ENCODE results near the gene TBXA2R.
"Not testable (repeated sequence)": the region's sequence is repeated elsewhere in the genome, so short reads cannot be mapped to it uniquely, and the experiment has no call there.

TBXA2R gene

GRCh38 chr19:3639479-3639878, 32.8 kb upstream of the TBXA2R start:
- no peak for DNase-seq (ENCODE audit: low spot score)

- DNase-seq (ENCODE audit: low spot score) = no peak
Measured at GRCh38 chr19:3638208-3639193, 31.8 kb upstream of the TBXA2R start.

- DNase-seq (ENCODE audit: low spot score) = no peak
Measured at GRCh38 chr19:3637621-3638020, 30.9 kb upstream of the TBXA2R start.

GRCh38 chr19:3636962-3637361, 30.3 kb upstream of the TBXA2R start:
- no peak for DNase-seq (ENCODE audit: low spot score)

- DNase-seq (ENCODE audit: low spot score) = no peak
Measured at GRCh38 chr19:3636506-3636905, 29.8 kb upstream of the TBXA2R start.

- no peak for DNase-seq (ENCODE audit: low spot score)
Measured at GRCh38 chr19:3634496-3635045, 27.9 kb upstream of the TBXA2R start.

GRCh38 chr19:3633559-3633988, 26.9 kb upstream of the TBXA2R start:
- no peak for DNase-seq (ENCODE audit: low spot score)

- no peak for DNase-seq (ENCODE audit: low spot score)
Measured at GRCh38 chr19:3632739-3633558, 26.3 kb upstream of the TBXA2R start.

GRCh38 chr19:3632098-3632497, 25.4 kb upstream of the TBXA2R start:
- no peak for DNase-seq (ENCODE audit: low spot score)

- DNase-seq (ENCODE audit: low spot score) = no peak
Measured at GRCh38 chr19:3631053-3631861, 24.6 kb upstream of the TBXA2R start.

- DNase-seq (ENCODE audit: low spot score) = not testable (repeated sequence)
Measured at GRCh38 chr19:3628766-3629165, 22.1 kb upstream of the TBXA2R start.

- no peak for DNase-seq (ENCODE audit: low spot score)
Measured at GRCh38 chr19:3627351-3627723, 20.7 kb upstream of the TBXA2R start.

- DNase-seq (ENCODE audit: low spot score) = peak; percentile 98
Measured at GRCh38 chr19:3626473-3627350, 20.0 kb upstream of the TBXA2R start, which contains the start of gene CACTIN. CACTIN (minus strand) TSS chr19:3626790; CDS start chr19:3626762, 28 bp downstream.

GRCh38 chr19:3625996-3626472, 19.4 kb upstream of the TBXA2R start:
- peak; percentile 29 for DNase-seq (ENCODE audit: low spot score)

GRCh38 chr19:3623716-3624115, 17.0 kb upstream of the TBXA2R start:
- no peak for DNase-seq (ENCODE audit: low spot score)

GRCh38 chr19:3622224-3622623, 15.5 kb upstream of the TBXA2R start:
- DNase-seq (ENCODE audit: low spot score) = no peak

GRCh38 chr19:3621689-3622088, 15.0 kb upstream of the TBXA2R start:
- DNase-seq (ENCODE audit: low spot score) = no peak

- no peak for DNase-seq (ENCODE audit: low spot score)
Measured at GRCh38 chr19:3620817-3621547, 14.3 kb upstream of the TBXA2R start.

- no peak for DNase-seq (ENCODE audit: low spot score)
Measured at GRCh38 chr19:3620145-3620816, 13.6 kb upstream of the TBXA2R start.

All from RKO (cell line).